MM.1S (cell line): ENCODE results near the gene FAHD2B.
"Not testable (repeated sequence)": the region's sequence is repeated elsewhere in the genome, so short reads cannot be mapped to it uniquely, and the experiment has no call there.

Experiments
- DNase-seq: peaks from one replicate; pipeline ENCODE4 v3.0.0-alpha.2; 2015
- H2AFZ ChIP-seq: fragments of 300-600 bp; sonication (generic); 2 replicates; pipeline ENCODE4 v1.6.0; 2016; ENCODE audit warnings: antibody characterized with exemption, low read length
- H3F3A ChIP-seq: fragments of 300-600 bp; sonication (generic); 2 replicates; pipeline ENCODE4 v1.6.1; 2016; ENCODE audit warnings: mild to moderate bottlenecking, antibody characterized with exemption, low read length, moderate library complexity, mixed read lengths; ENCODE audit not compliant: insufficient read depth
- H3K27ac ChIP-seq: fragments of 300-600 bp; sonication (generic); 2 replicates; pipeline ENCODE4 v1.5.1; 2016; ENCODE audit warnings: mild to moderate bottlenecking, low read length
- H3K27me3 ChIP-seq: fragments of 300-600 bp; sonication (generic); replicated peaks from 2 replicates; pipeline ENCODE4 v1.6.0; 2016; ENCODE audit warnings: low read length; ENCODE audit not compliant: insufficient read depth
- H3K36me3 ChIP-seq: fragments of 300-600 bp; sonication (generic); replicated peaks from 2 replicates; pipeline ENCODE4 v1.6.1; 2016; ENCODE audit warnings: mild to moderate bottlenecking, low read length, mixed read lengths; ENCODE audit not compliant: insufficient read depth
- H3K4me1 ChIP-seq: fragments of 300-600 bp; sonication (generic); 2 replicates; pipeline ENCODE4 v1.6.1; 2016; ENCODE audit warnings: low read length, mixed read lengths
- H3K4me2 ChIP-seq: fragments of 300-600 bp; sonication (generic); 2 replicates; pipeline ENCODE4 v1.6.0; 2016; ENCODE audit warnings: low read depth, low read length
- H3K4me3 ChIP-seq: fragments of 300-600 bp; sonication (generic); 2 replicates; pipeline ENCODE4 v1.5.1; 2016; ENCODE audit warnings: low read length, mixed read lengths
- H3K79me2 ChIP-seq: fragments of 300-600 bp; sonication (generic); 2 replicates; pipeline ENCODE4 v1.6.1; 2016; ENCODE audit warnings: mixed run types, low read length, mixed read lengths
- H3K9ac ChIP-seq: fragments of 300-600 bp; sonication (generic); 2 replicates; pipeline ENCODE4 v1.6.1; 2016; ENCODE audit warnings: low read length, mixed read lengths
- H3K9me2 ChIP-seq: fragments of 300-600 bp; sonication (generic); replicated peaks from 2 replicates; pipeline ENCODE4 v1.6.1; 2016; ENCODE audit warnings: mild to moderate bottlenecking, low read length, mixed read lengths; ENCODE audit not compliant: insufficient read depth
- H3K9me3 ChIP-seq: fragments of 300-600 bp; sonication (generic); replicated peaks from 2 replicates; pipeline ENCODE4 v1.6.1; 2016; ENCODE audit warnings: mild to moderate bottlenecking, low read length, mixed read lengths; ENCODE audit not compliant: insufficient read depth
- H4K20me1 ChIP-seq: fragments of 300-600 bp; sonication (generic); 2 replicates; pipeline ENCODE4 v1.6.1; 2016; ENCODE audit warnings: mild to moderate bottlenecking, low read length, moderate library complexity, mixed read lengths; ENCODE audit not compliant: insufficient read depth
- CTCF ChIP-seq: fragments of 300-600 bp; sonication (generic); IDR thresholded peaks from 2 replicates; pipeline ENCODE4 v1.5.1; 2016; ENCODE audit warnings: antibody characterized with exemption, low read length, mixed read lengths

Gene FAHD2B

GRCh38 chr2:97094772-97095611 is at the start of gene FAHD2B:
FAHD2B (minus strand) TSS chr2:97094882; CDS start chr2:97091706, 3,176 bp downstream.
- H3K36me3 ChIP-seq, H3K79me2 ChIP-seq: not testable (repeated sequence)
- TF ChIP-seq CTCF: 0 out of 2 replicates have a peak, but pooled peaks have one; percentile 5

GRCh38 chr2:97144016-97144415 is 49.3 kb upstream of the FAHD2B start:
- not testable (repeated sequence) for H3K27ac ChIP-seq, H3K79me2 ChIP-seq, DNase-seq, H3K4me1 ChIP-seq, H3K4me2 ChIP-seq, H4K20me1 ChIP-seq, H3F3A ChIP-seq, H3K9me3 ChIP-seq, H3K4me3 ChIP-seq, H3K36me3 ChIP-seq, H3K9ac ChIP-seq, H3K9me2 ChIP-seq, H3K27me3 ChIP-seq, H2AFZ ChIP-seq

More at GRCh38 chr2:97094772-97095611, at the start of gene FAHD2B:
- not testable (repeated sequence) for H4K20me1 ChIP-seq, H3F3A ChIP-seq, H3K4me1 ChIP-seq, H3K27me3 ChIP-seq, H3K27ac ChIP-seq, H3K9me3 ChIP-seq, H3K9me2 ChIP-seq, H3K9ac ChIP-seq
- Histone ChIP-seq H2AFZ (peak within 1 kb of the TSS; percentile 56; the same call in 1 of the 2 replicates), H3K4me3 (peak within 1 kb of the TSS; percentile 29; the same call in 1 of the 2 replicates), H3K4me2 (peak within 1 kb of the TSS; percentile 37; the same call in 1 of the 2 replicates)
- DNase-seq: peak; percentile 78

- H4K20me1 ChIP-seq, DNase-seq, H3K4me2 ChIP-seq, H3K79me2 ChIP-seq, H3F3A ChIP-seq, H3K9me2 ChIP-seq, H3K4me1 ChIP-seq, H3K36me3 ChIP-seq, H2AFZ ChIP-seq, H3K27ac ChIP-seq, H3K27me3 ChIP-seq, H3K4me3 ChIP-seq, H3K9me3 ChIP-seq, H3K9ac ChIP-seq: not testable (repeated sequence)
Measured at GRCh38 chr2:97129090-97129489, 34.4 kb upstream of the FAHD2B start.

- Histone ChIP-seq H3K9ac (peak overlapping the region; percentile 63), H3K4me2 (peak overlapping the region; percentile 37; the same call in 1 of the 2 replicates), H3K27ac (peak overlapping the region; percentile 82; the same call in 1 of the 2 replicates), H3K4me3 (peak overlapping the region; percentile 81)
- not testable (repeated sequence) for H2AFZ ChIP-seq, H3K9me3 ChIP-seq, H3K79me2 ChIP-seq, H3K9me2 ChIP-seq, H3K27me3 ChIP-seq, DNase-seq, H4K20me1 ChIP-seq, H3F3A ChIP-seq, H3K36me3 ChIP-seq, H3K4me1 ChIP-seq
Measured at GRCh38 chr2:97113882-97114255, 19.2 kb upstream of the FAHD2B start.
